K562 (cell line): Measurements from ENCODE around the gene DVL2. TPM values are rescaled to one million over a fixed set of nuclear protein-coding genes. Genes with fewer than 3 reads are reported as not detected.

ENCODE experiments used
- BCLAF1 ChIP-seq, 2 experiments: fragments of 450-650 bp in 1 of 2; IDR thresholded peaks; 2 replicates each; pipeline ENCODE4 v1.6.1; 2011 to 2017; ENCODE audit warnings: low read depth in 2 of 2, antibody characterized with exemption in 1 of 2, borderline replicate concordance in 1 of 2, low read length in 1 of 2, mild to moderate bottlenecking in 1 of 2, mixed read lengths in 1 of 2; ENCODE audit not compliant: control insufficient read depth in 1 of 2
- HOXB6 ChIP-seq: fragments of 250-450 bp; sonication (Bioruptor Pico); IDR thresholded peaks from 2 replicates; pipeline ENCODE4 v1.5.1; 2022; ENCODE audit warnings: mild to moderate bottlenecking, borderline replicate concordance
- JUN ChIP-seq, 2 experiments: sonication (generic) in 1 of 2; formaldehyde crosslinking in 1 of 2; IDR thresholded peaks; 2 replicates each; pipeline versions ENCODE4 v1.6.1 to v1.8.0; 2012 to 2022; ENCODE audit warnings: borderline replicate concordance in 2 of 2, mild to moderate bottlenecking in 2 of 2, improper control_type of control experiment in 1 of 2, low read depth in 1 of 2, low read length in 1 of 2, missing genetic modification reagents in 1 of 2
- JUNB ChIP-seq: fragments of 450-650 bp; formaldehyde crosslinking; conservative IDR thresholded peaks from 2 replicates; pipeline ENCODE4 v1.4.0; 2020; ENCODE audit warnings: mild to moderate bottlenecking
- KDM5B ChIP-seq: fragments of 200-600 bp; sonication (generic); IDR thresholded peaks from 2 replicates; pipeline ENCODE4 v1.6.1; 2012; ENCODE audit warnings: low read depth, mild to moderate bottlenecking, moderate library complexity, low read length, control low read depth, inconsistent platforms; ENCODE audit not compliant: insufficient replicate concordance
- NFIC ChIP-seq: fragments of 450-650 bp; IDR thresholded peaks from 2 replicates; pipeline ENCODE4 v1.6.1; 2017; ENCODE audit warnings: mild to moderate bottlenecking, inconsistent platforms
- NUFIP1 ChIP-seq: fragments of 450-650 bp; IDR thresholded peaks from 2 replicates; pipeline ENCODE4 v1.6.1; 2018; ENCODE audit not compliant: partially characterized antibody
- TAF9B ChIP-seq: fragments of 450-650 bp; IDR thresholded peaks from 2 replicates; pipeline ENCODE4 v1.6.1; 2018; ENCODE audit warnings: mild to moderate bottlenecking; ENCODE audit not compliant: partially characterized antibody
- ZBTB17 ChIP-seq: fragments of 450-650 bp; formaldehyde crosslinking; IDR thresholded peaks from 2 replicates; pipeline ENCODE4 v1.4.0; 2020; ENCODE audit warnings: mild to moderate bottlenecking
- ZBTB49 ChIP-seq: sonication (generic); formaldehyde crosslinking; IDR thresholded peaks from 2 replicates; pipeline ENCODE4 v1.8.0; 2022; ENCODE audit warnings: missing genetic modification reagents, mild to moderate bottlenecking, borderline replicate concordance
- ZEB2 ChIP-seq: fragments of 450-650 bp; IDR thresholded peaks from 2 replicates; pipeline ENCODE4 v1.6.1; 2016
- ZNF263 ChIP-seq: sonication (generic); formaldehyde crosslinking; IDR thresholded peaks from 2 replicates; pipeline ENCODE4 v1.8.0; 2022; ENCODE audit warnings: mild to moderate bottlenecking, missing genetic modification reagents, borderline replicate concordance
- polyA plus RNA-seq, 8 experiments: library from polyadenylated mRNA; depleted of rRNA in 4 of 8; stranded (reverse) in 5 of 8; unstranded in 3 of 8; fragments of >200 nt; fragmentation: Nextera tagmentation in 2 of 8; fragmentation: Illumina TruSeq in 1 of 8; extraction: Ambion mirVana in 2 of 8; extraction: Trizol in 1 of 8; gene quantifications; 2 replicates each; pipeline versions ENCODE4 v1.2.1 to v1.2.3, GENCODE V29; 2011 to 2014; ENCODE audit warnings: inconsistent platforms in 1 of 8, missing spikeins in 1 of 8
- total RNA-seq, 7 experiments: library from RNA; depleted of rRNA in 6 of 7; stranded (reverse); fragments of >200 nt in 6 of 7; fragmentation: Illumina TruSeq in 2 of 7; extraction: Trizol in 2 of 7; gene quantifications; 2 replicates each; pipeline versions ENCODE4 v1.2.1 to v1.2.3, GENCODE V29; 2011 to 2021; ENCODE audit warnings: low replicate concordance in 1 of 7
- TF ChIP-seq, protein P1 (sequence below): IDR thresholded peaks from 2 replicates; pipeline ENCODE4 v1.6.1; 2012; ENCODE audit warnings: low read depth, low read length, improper control_type of control experiment, borderline replicate concordance
- TF ChIP-seq, protein P2 (sequence below): sonication (generic); formaldehyde crosslinking; IDR thresholded peaks from 2 replicates; pipeline ENCODE4 v1.8.0; 2022; ENCODE audit warnings: missing genetic modification reagents, mild to moderate bottlenecking, moderate library complexity, borderline replicate concordance
- TF ChIP-seq, protein P3 (sequence below): fragments of 450-650 bp; IDR thresholded peaks from 2 replicates; pipeline ENCODE4 v1.6.1; 2014; ENCODE audit warnings: low read depth, mild to moderate bottlenecking, moderate library complexity, borderline replicate concordance

The DVL2 gene
- total and polyA plus RNA-seq, 9 of the 15 experiments (the other 6 are each of a cell fraction or from before 2014, with no cell fraction given) = 1.3 to 49.5 (median 24.3) TPM

GRCh38 chr17:7252176-7253043, 18.1 kb upstream of the DVL2 start, which contains the start of gene ELP5 (continued):
- TF ChIP-seq ZNF263 (CRISPR knock-in tag) = peak; percentile 99
- no peak for TF ChIP-seq NUFIP1
- TF ChIP-seq TAF9B = peak; percentile 52
- peak; percentile 87 for TF ChIP-seq KDM5B
- TF ChIP-seq ZEB2 = no peak; the same call in 1 of the 2 replicates
- TF ChIP-seq, protein P1, sequence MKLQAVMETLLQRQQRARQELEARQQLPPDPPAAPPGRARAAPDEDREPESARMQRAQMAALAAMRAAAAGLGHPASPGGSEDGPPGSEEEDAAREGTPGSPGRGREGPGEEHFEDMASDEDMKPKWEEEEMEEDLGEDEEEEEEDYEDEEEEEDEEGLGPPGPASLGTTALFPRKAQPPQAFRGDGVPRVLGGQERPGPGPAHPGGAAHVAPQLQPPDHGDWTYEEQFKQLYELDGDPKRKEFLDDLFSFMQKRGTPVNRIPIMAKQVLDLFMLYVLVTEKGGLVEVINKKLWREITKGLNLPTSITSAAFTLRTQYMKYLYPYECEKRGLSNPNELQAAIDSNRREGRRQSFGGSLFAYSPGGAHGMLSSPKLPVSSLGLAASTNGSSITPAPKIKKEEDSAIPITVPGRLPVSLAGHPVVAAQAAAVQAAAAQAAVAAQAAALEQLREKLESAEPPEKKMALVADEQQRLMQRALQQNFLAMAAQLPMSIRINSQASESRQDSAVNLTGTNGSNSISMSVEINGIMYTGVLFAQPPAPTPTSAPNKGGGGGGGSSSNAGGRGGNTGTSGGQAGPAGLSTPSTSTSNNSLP = peak; percentile 6; the same call in 1 of the 2 replicates
- no peak for TF ChIP-seq JUNB (CRISPR knock-in tag)
- TF ChIP-seq ZBTB17 (CRISPR knock-in tag) = no peak
- TF ChIP-seq, protein P2, sequence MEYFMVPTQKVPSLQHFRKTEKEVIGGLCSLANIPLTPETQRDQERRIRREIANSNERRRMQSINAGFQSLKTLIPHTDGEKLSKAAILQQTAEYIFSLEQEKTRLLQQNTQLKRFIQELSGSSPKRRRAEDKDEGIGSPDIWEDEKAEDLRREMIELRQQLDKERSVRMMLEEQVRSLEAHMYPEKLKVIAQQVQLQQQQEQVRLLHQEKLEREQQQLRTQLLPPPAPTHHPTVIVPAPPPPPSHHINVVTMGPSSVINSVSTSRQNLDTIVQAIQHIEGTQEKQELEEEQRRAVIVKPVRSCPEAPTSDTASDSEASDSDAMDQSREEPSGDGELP (CRISPR knock-in tag) = peak; percentile 74
- TF ChIP-seq HOXB6 (CRISPR knock-in tag) = no peak
- TF ChIP-seq ZBTB49 (CRISPR knock-in tag) = no peak
- no peak for TF ChIP-seq BCLAF1 (IDR thresholded peaks at IDR 0.05; ENCODE audit: borderline replicate concordance in 1 of 2, control insufficient read depth in 1 of 2, low read depth in 2 of 2, low read length in 1 of 2)
- peak; percentile 70 for TF ChIP-seq JUN (IDR thresholded peaks at IDR 0.05; ENCODE audit: borderline replicate concordance, low read depth, low read length)
- TF ChIP-seq JUN (CRISPR knock-in tag; IDR thresholded peaks at IDR 0.05; ENCODE audit: borderline replicate concordance) = no peak
- peak; percentile 51 for TF ChIP-seq NFIC
- TF ChIP-seq, protein P3, sequence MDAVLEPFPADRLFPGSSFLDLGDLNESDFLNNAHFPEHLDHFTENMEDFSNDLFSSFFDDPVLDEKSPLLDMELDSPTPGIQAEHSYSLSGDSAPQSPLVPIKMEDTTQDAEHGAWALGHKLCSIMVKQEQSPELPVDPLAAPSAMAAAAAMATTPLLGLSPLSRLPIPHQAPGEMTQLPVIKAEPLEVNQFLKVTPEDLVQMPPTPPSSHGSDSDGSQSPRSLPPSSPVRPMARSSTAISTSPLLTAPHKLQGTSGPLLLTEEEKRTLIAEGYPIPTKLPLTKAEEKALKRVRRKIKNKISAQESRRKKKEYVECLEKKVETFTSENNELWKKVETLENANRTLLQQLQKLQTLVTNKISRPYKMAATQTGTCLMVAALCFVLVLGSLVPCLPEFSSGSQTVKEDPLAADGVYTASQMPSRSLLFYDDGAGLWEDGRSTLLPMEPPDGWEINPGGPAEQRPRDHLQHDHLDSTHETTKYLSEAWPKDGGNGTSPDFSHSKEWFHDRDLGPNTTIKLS = peak; percentile 49
